Measurements from ENCODE around the gene EEF1AKMT1. TPM values are rescaled to one million over a fixed set of nuclear protein-coding genes. Genes with fewer than 3 reads are reported as not detected.

EEF1AKMT1 gene
- total and polyA plus RNA-seq, 9 donors = 9.7 to 20.8 (median 12.8) TPM

DNA sequence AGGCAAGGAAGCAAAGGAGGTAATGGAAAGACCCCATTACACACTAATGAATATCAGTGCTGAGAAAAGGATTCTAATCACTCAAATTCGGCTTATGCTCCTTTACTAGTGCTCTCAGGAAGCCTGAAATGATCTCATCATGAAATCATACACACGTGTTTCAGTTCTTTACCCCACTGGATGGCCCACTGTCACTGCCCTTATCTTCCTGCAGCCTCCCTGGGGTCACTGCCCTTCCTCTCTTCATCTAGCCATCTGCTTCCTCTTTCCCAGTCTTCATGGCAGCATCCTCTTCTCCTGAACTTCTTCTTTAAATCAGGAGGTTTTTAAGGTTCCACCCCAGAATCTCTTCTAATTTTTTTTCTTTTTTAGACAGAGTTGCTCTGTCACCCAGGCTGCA, 27.9 kb upstream of the EEF1AKMT1 start:
- no peak for TF ChIP-seq EP300 (IDR thresholded peaks at IDR 0.05)
- TF ChIP-seq CTCF (IDR thresholded peaks at IDR 0.05) = no peak
- DNase-seq = no peak
- H3K27ac ChIP-seq = no peak overlapping the region
- intact Hi-C loops (cut with DNase I) = no loop called here
- H3K9me3 ChIP-seq = no peaks in the 10 kb centered on the region
- no peaks in the 10 kb centered on the region for H3K36me3 ChIP-seq
- H3K4me1 ChIP-seq (ENCODE audit: insufficient read depth) = no peaks in the 10 kb centered on the region
- H3K27me3 ChIP-seq = no peaks in the 10 kb centered on the region
- WGBS, 3 donors = 58 to 69% (median 61%) methylated on average over 2 of the region's 2 CpGs
- no peak overlapping the region for H3K4me3 ChIP-seq

- DNase-seq = no peak
- WGBS, 3 donors = 73 to 76% (median 74%) methylated on average over 6 of the region's 6 CpGs
- Histone ChIP-seq H3K9me3 (no peaks in the 10 kb centered on the region), H3K36me3 (no peaks in the 10 kb centered on the region), H3K27me3 (no peaks in the 10 kb centered on the region), H3K4me3 (no peak overlapping the region), H3K27ac (no peak overlapping the region), H3K4me1 (ENCODE audit: insufficient read depth) (no peaks in the 10 kb centered on the region)
- no peak for TF ChIP-seq EP300 (IDR thresholded peaks at IDR 0.05)
- TF ChIP-seq CTCF (IDR thresholded peaks at IDR 0.05) = no peak
- TF ChIP-seq POLR2A (IDR thresholded peaks at IDR 0.05) = no peak
- intact Hi-C loops (cut with DNase I) = no loop called here
These were observed 26.1 kb upstream of the EEF1AKMT1 start for GRCh38 chr13:20799726-20800416.

- Histone ChIP-seq H3K4me1 (ENCODE audit: insufficient read depth) (no peaks in the 10 kb centered on the region), H3K27me3 (no peaks in the 10 kb centered on the region), H3K27ac (no peak overlapping the region), H3K4me3 (no peak overlapping the region), H3K9me3 (no peaks in the 10 kb centered on the region), H3K36me3 (no peaks in the 10 kb centered on the region)
- intact Hi-C loops (cut with DNase I) = no loop called here
- 90 to 95% (median 92%) methylated on average over 4 of the region's 4 CpGs for WGBS, 3 donors
- no peak for DNase-seq
- TF ChIP-seq POLR2A (IDR thresholded peaks at IDR 0.05) = no peak
- TF ChIP-seq CTCF (IDR thresholded peaks at IDR 0.05) = no peak
- no peak for TF ChIP-seq EP300 (IDR thresholded peaks at IDR 0.05)
These were observed 24.3 kb upstream of the EEF1AKMT1 start for GRCh38 chr13:20798027-20798426.

- no peak for DNase-seq
- 67 to 68% (median 67%) methylated on average over 5 of the region's 5 CpGs for WGBS, 3 donors
- TF ChIP-seq POLR2A (IDR thresholded peaks at IDR 0.05) (no peak), EP300 (IDR thresholded peaks at IDR 0.05) (no peak), CTCF (IDR thresholded peaks at IDR 0.05) (no peak)
- intact Hi-C loops (cut with DNase I) = no loop called here
- Histone ChIP-seq H3K9me3 (no peaks in the 10 kb centered on the region), H3K4me3 (no peak overlapping the region), H3K27me3 (no peaks in the 10 kb centered on the region), H3K27ac (no peak overlapping the region), H3K36me3 (no peaks in the 10 kb centered on the region), H3K4me1 (ENCODE audit: insufficient read depth) (no peaks in the 10 kb centered on the region)
These were observed 23.2 kb upstream of the EEF1AKMT1 start for GRCh38 chr13:20796791-20797508.

Data from ovary (tissue), 9 donors.